Measurements from ENCODE around the gene RBKS. TPM values are rescaled to one million over a fixed set of nuclear protein-coding genes. Genes with fewer than 3 reads are reported as not detected.
"Not testable (repeated sequence)": the region's sequence is repeated elsewhere in the genome, so short reads cannot be mapped to it uniquely, and the experiment has no call there.

Gene RBKS
- polyA plus RNA-seq, 1 donor (not counting 4 experiments of a cell fraction or from before 2014, with no cell fraction given): 1.9 TPM

GRCh38 chr2:27885234-27885633 lies 5.0 kb downstream of the RBKS start:
- no peaks in the 10 kb centered on the region for H3K9me1 ChIP-seq (ENCODE audit: control insufficient read depth, extremely low read depth, insufficient read depth, low read length)
- H3K27ac ChIP-seq (ENCODE audit: control insufficient read depth, insufficient read depth, low read length): no peak overlapping the region

GRCh38 chr2:27884601-27885000 lies 5.6 kb downstream of the RBKS start:
- Histone ChIP-seq H2AFZ (ENCODE audit: control insufficient read depth, low read length) (no peak overlapping the region), H3K9me1 (ENCODE audit: control insufficient read depth, extremely low read depth, insufficient read depth, low read length) (no peaks in the 10 kb centered on the region), H3K36me3 (ENCODE audit: control insufficient read depth in 2 of 2, extremely low read depth in 1 of 2, insufficient read depth in 2 of 2, low read length in 2 of 2) (no peaks in the 10 kb centered on the region), H3K4me2 (ENCODE audit: control insufficient read depth, extremely low read depth, insufficient read depth, low read depth, low read length) (no peak overlapping the region), H4K20me1 (ENCODE audit: control insufficient read depth, extremely low read depth, insufficient read depth, low read length) (no peaks in the 10 kb centered on the region), H3K9ac (ENCODE audit: control insufficient read depth, extremely low read depth, insufficient read depth, low read length) (no peak overlapping the region), H3K27me3 (ENCODE audit: control insufficient read depth, extremely low read depth, insufficient read depth, low read length) (no peaks in the 10 kb centered on the region), H3K27ac (ENCODE audit: control insufficient read depth, insufficient read depth, low read length) (no peak overlapping the region), H3K9me3 (ENCODE audit: control insufficient read depth, low read depth, low read length) (no peaks in the 10 kb centered on the region), H3K79me2 (ENCODE audit: control insufficient read depth, insufficient read depth, low read length) (no peaks in the 10 kb centered on the region), H3K4me1 (ENCODE audit: control insufficient read depth, extremely low read depth, insufficient read depth, low read length) (peaks cover 18% of the 10 kb centered on the region), H3K4me3 (ENCODE audit: control insufficient read depth in 2 of 3, extremely low read depth in 1 of 3, insufficient read depth in 2 of 3, low read depth in 1 of 3, low read length in 3 of 3) (no peak overlapping the region)
- FAIRE-seq: no peak
- no peak for DNase-seq (ENCODE audit: low read depth, low spot score)
- dilution Hi-C loops (cut with MboI; ENCODE audit: extremely low pct_ligation_motif_present, low sequenced_read_pairs): no loop called here
- no peak for TF ChIP-seq EZH2 (IDR thresholded peaks at IDR 0.05; ENCODE audit: low read length)
- TF ChIP-seq, protein P1, sequence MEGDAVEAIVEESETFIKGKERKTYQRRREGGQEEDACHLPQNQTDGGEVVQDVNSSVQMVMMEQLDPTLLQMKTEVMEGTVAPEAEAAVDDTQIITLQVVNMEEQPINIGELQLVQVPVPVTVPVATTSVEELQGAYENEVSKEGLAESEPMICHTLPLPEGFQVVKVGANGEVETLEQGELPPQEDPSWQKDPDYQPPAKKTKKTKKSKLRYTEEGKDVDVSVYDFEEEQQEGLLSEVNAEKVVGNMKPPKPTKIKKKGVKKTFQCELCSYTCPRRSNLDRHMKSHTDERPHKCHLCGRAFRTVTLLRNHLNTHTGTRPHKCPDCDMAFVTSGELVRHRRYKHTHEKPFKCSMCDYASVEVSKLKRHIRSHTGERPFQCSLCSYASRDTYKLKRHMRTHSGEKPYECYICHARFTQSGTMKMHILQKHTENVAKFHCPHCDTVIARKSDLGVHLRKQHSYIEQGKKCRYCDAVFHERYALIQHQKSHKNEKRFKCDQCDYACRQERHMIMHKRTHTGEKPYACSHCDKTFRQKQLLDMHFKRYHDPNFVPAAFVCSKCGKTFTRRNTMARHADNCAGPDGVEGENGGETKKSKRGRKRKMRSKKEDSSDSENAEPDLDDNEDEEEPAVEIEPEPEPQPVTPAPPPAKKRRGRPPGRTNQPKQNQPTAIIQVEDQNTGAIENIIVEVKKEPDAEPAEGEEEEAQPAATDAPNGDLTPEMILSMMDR (optimal IDR thresholded peaks at IDR 0.05 in 1 of 3, IDR thresholded peaks at IDR 0.05 in 1 of 3, conservative IDR thresholded peaks at IDR 0.05 in 1 of 3; ENCODE audit: extremely low read depth in 1 of 3, insufficient read depth in 2 of 3, low read length in 3 of 3): no peak

More at GRCh38 chr2:27885234-27885633, 5.0 kb downstream of the RBKS start:
- Histone ChIP-seq H3K36me3 (ENCODE audit: control insufficient read depth in 2 of 2, extremely low read depth in 1 of 2, insufficient read depth in 2 of 2, low read length in 2 of 2) (no peaks in the 10 kb centered on the region), H4K20me1 (ENCODE audit: control insufficient read depth, extremely low read depth, insufficient read depth, low read length) (no peaks in the 10 kb centered on the region), H3K9me3 (ENCODE audit: control insufficient read depth, low read depth, low read length) (no peaks in the 10 kb centered on the region), H3K4me1 (ENCODE audit: control insufficient read depth, extremely low read depth, insufficient read depth, low read length) (peaks cover 18% of the 10 kb centered on the region), H3K4me3 (ENCODE audit: control insufficient read depth in 2 of 3, extremely low read depth in 1 of 3, insufficient read depth in 2 of 3, low read depth in 1 of 3, low read length in 3 of 3) (no peak overlapping the region), H3K79me2 (ENCODE audit: control insufficient read depth, insufficient read depth, low read length) (peaks cover 3% of the 10 kb centered on the region), H3K9ac (ENCODE audit: control insufficient read depth, extremely low read depth, insufficient read depth, low read length) (no peak overlapping the region), H3K4me2 (ENCODE audit: control insufficient read depth, extremely low read depth, insufficient read depth, low read depth, low read length) (peak overlapping the region; percentile 20), H3K27me3 (ENCODE audit: control insufficient read depth, extremely low read depth, insufficient read depth, low read length) (no peaks in the 10 kb centered on the region), H2AFZ (ENCODE audit: control insufficient read depth, low read length) (peak overlapping the region; percentile 67)
- FAIRE-seq (peak; percentile 9), DNase-seq (ENCODE audit: low read depth, low spot score) (no peak)
- TF ChIP-seq, protein P1 (optimal IDR thresholded peaks at IDR 0.05 in 1 of 3, IDR thresholded peaks at IDR 0.05 in 1 of 3, conservative IDR thresholded peaks at IDR 0.05 in 1 of 3; ENCODE audit: extremely low read depth in 1 of 3, insufficient read depth in 2 of 3, low read length in 3 of 3): no peak
- TF ChIP-seq EZH2 (IDR thresholded peaks at IDR 0.05; ENCODE audit: low read length): no peak
- dilution Hi-C loops (cut with MboI; ENCODE audit: extremely low pct_ligation_motif_present, low sequenced_read_pairs): no loop called here

DNA sequence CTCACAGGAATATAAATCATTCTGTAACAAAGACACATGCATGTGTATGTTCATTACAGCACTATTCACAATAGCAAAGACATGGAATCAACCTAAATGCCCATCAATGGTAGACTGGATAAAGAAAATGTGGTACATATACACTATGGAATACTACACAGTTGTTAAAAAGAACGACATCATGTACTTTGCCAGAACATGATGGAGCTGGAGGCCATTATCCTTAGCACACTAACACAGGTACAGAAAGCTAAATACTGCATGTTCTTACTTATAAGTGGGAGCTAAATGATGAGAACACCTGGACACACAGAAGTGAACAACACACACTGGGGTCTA lies 7.6 kb downstream of the RBKS start:
- H4K20me1 ChIP-seq (ENCODE audit: control insufficient read depth, extremely low read depth, insufficient read depth, low read length); H3K9ac ChIP-seq (ENCODE audit: control insufficient read depth, extremely low read depth, insufficient read depth, low read length); dilution Hi-C loops (cut with MboI; ENCODE audit: extremely low pct_ligation_motif_present, low sequenced_read_pairs); FAIRE-seq; H3K36me3 ChIP-seq (ENCODE audit: control insufficient read depth in 2 of 2, extremely low read depth in 1 of 2, insufficient read depth in 2 of 2, low read length in 2 of 2); H2AFZ ChIP-seq (ENCODE audit: control insufficient read depth, low read length); H3K9me1 ChIP-seq (ENCODE audit: control insufficient read depth, extremely low read depth, insufficient read depth, low read length); H3K79me2 ChIP-seq (ENCODE audit: control insufficient read depth, insufficient read depth, low read length); H3K27me3 ChIP-seq (ENCODE audit: control insufficient read depth, extremely low read depth, insufficient read depth, low read length); H3K4me2 ChIP-seq (ENCODE audit: control insufficient read depth, extremely low read depth, insufficient read depth, low read depth, low read length); H3K9me3 ChIP-seq (ENCODE audit: control insufficient read depth, low read depth, low read length); H3K4me3 ChIP-seq (ENCODE audit: control insufficient read depth in 2 of 3, extremely low read depth in 1 of 3, insufficient read depth in 2 of 3, low read depth in 1 of 3, low read length in 3 of 3); H3K27ac ChIP-seq (ENCODE audit: control insufficient read depth, insufficient read depth, low read length); DNase-seq (ENCODE audit: low read depth, low spot score): not testable (repeated sequence)
- peaks cover 15% of the 10 kb centered on the region for H3K4me1 ChIP-seq (ENCODE audit: control insufficient read depth, extremely low read depth, insufficient read depth, low read length)

GRCh38 chr2:27881815-27882583 lies 8.2 kb downstream of the RBKS start:
- H3K9me1 ChIP-seq (ENCODE audit: control insufficient read depth, extremely low read depth, insufficient read depth, low read length); dilution Hi-C loops (cut with MboI; ENCODE audit: extremely low pct_ligation_motif_present, low sequenced_read_pairs); H3K27me3 ChIP-seq (ENCODE audit: control insufficient read depth, extremely low read depth, insufficient read depth, low read length); H3K9ac ChIP-seq (ENCODE audit: control insufficient read depth, extremely low read depth, insufficient read depth, low read length); H3K4me2 ChIP-seq (ENCODE audit: control insufficient read depth, extremely low read depth, insufficient read depth, low read depth, low read length); H3K36me3 ChIP-seq (ENCODE audit: control insufficient read depth in 2 of 2, extremely low read depth in 1 of 2, insufficient read depth in 2 of 2, low read length in 2 of 2); H2AFZ ChIP-seq (ENCODE audit: control insufficient read depth, low read length); H3K79me2 ChIP-seq (ENCODE audit: control insufficient read depth, insufficient read depth, low read length); H4K20me1 ChIP-seq (ENCODE audit: control insufficient read depth, extremely low read depth, insufficient read depth, low read length); DNase-seq (ENCODE audit: low read depth, low spot score); H3K9me3 ChIP-seq (ENCODE audit: control insufficient read depth, low read depth, low read length); H3K4me3 ChIP-seq (ENCODE audit: control insufficient read depth in 2 of 3, extremely low read depth in 1 of 3, insufficient read depth in 2 of 3, low read depth in 1 of 3, low read length in 3 of 3); FAIRE-seq; H3K27ac ChIP-seq (ENCODE audit: control insufficient read depth, insufficient read depth, low read length): not testable (repeated sequence)
- H3K4me1 ChIP-seq (ENCODE audit: control insufficient read depth, extremely low read depth, insufficient read depth, low read length): peaks cover 15% of the 10 kb centered on the region

Data from keratinocyte (primary cell).